SK-N-SH (cell line): ENCODE data around the gene EPHA6. TPM values are rescaled to one million over a fixed set of nuclear protein-coding genes. Genes with fewer than 3 reads are reported as not detected.

ENCODE experiments used
- CTCF ChIA-PET: fragments of 300-600, 350-600 bp; formaldehyde crosslinking; extraction: SDS; loops from one replicate; lab custom pipeline; 2021; lab: Yijun Ruan, JAX
- POLR2A ChIA-PET: fragments of 350-600 bp; sonication (Branson Sonifier 250); formaldehyde crosslinking; extraction: SDS; loops from one replicate; lab custom pipeline; 2020; ENCODE audit warnings: antibody characterized with exemption, inconsistent platforms; lab: Yijun Ruan, JAX
- DNase-seq: peaks from one replicate; pipeline ENCODE4 v3.0.0; 2012
- H2AFZ ChIP-seq: fragments of 200-600 bp; sonication (generic); 2 replicates; pipeline ENCODE4 v1.8.1; 2016; ENCODE audit warnings: antibody characterized with exemption, mild to moderate bottlenecking, low read depth
- H3F3A ChIP-seq: fragments of 200-600 bp; sonication (generic); replicated peaks from 2 replicates; pipeline ENCODE3; 2016; ENCODE audit warnings: antibody characterized with exemption, mild to moderate bottlenecking; ENCODE audit not compliant: insufficient read depth
- H3K27ac ChIP-seq, 2 experiments: fragments of 200-500 bp in 1 of 2; fragments of 200-600 bp in 1 of 2; sonication (Bioruptor generic) in 1 of 2; sonication (generic), shearing (Covaris generic) in 1 of 2; 2 replicates each; pipeline versions ENCODE4 v1.5.1 to v1.6.1; 2014 to 2016; ENCODE audit warnings: low read depth in 2 of 2, inconsistent platforms in 1 of 2, low read length in 1 of 2, mild to moderate bottlenecking in 1 of 2, mixed read lengths in 1 of 2
- H3K27me3 ChIP-seq: fragments of 200-600 bp; sonication (generic), shearing (Covaris generic); 2 replicates; pipeline ENCODE4 v1.6.1; 2016; ENCODE audit warnings: mixed run types; ENCODE audit not compliant: insufficient read depth
- H3K36me3 ChIP-seq, 2 experiments: fragments of 200-500 bp in 1 of 2; fragments of 200-600 bp in 1 of 2; sonication (Bioruptor generic) in 1 of 2; sonication (generic) in 1 of 2; replicated peaks in 1 of 2; 2 replicates each; pipeline versions ENCODE3 to v1.5.1; 2014 to 2016; ENCODE audit warnings: low read length in 1 of 2, mild to moderate bottlenecking in 1 of 2; ENCODE audit not compliant: insufficient read depth in 2 of 2, control insufficient read depth in 1 of 2
- H3K4me1 ChIP-seq, 2 experiments: fragments of 200-500 bp in 1 of 2; fragments of 200-600 bp in 1 of 2; sonication (Bioruptor generic) in 1 of 2; sonication (generic), shearing (Covaris generic) in 1 of 2; 2 replicates each; pipeline versions ENCODE4 v1.5.1 to v1.6.1; 2014 to 2016; ENCODE audit warnings: low read depth in 1 of 2, low read length in 1 of 2, mixed run types in 1 of 2; ENCODE audit not compliant: insufficient read depth in 2 of 2, control insufficient read depth in 1 of 2
- H3K4me2 ChIP-seq: fragments of 200-600 bp; sonication (generic), shearing (Covaris generic); 2 replicates; pipeline ENCODE4 v1.6.1; 2017; ENCODE audit warnings: mixed run types
- H3K4me3 ChIP-seq, 2 experiments: fragments of 200-500 bp in 1 of 2; fragments of 200-600 bp in 1 of 2; sonication (Bioruptor generic) in 1 of 2; sonication (generic), shearing (Covaris generic) in 1 of 2; 2 replicates each; pipeline versions ENCODE4 v1.5.1 to v1.8.1; 2014 to 2016; ENCODE audit warnings: low read depth in 2 of 2, inconsistent platforms in 1 of 2, low read length in 1 of 2, mild to moderate bottlenecking in 1 of 2, mixed read lengths in 1 of 2, moderate library complexity in 1 of 2
- H3K79me2 ChIP-seq: fragments of 200-600 bp; sonication (generic); 2 replicates; pipeline ENCODE4 v1.8.1; 2017; ENCODE audit warnings: mild to moderate bottlenecking; ENCODE audit not compliant: insufficient read depth
- H3K9ac ChIP-seq: fragments of 200-600 bp; sonication (generic); 2 replicates; pipeline ENCODE4 v1.6.1; 2017; ENCODE audit warnings: mixed run types
- H3K9me2 ChIP-seq: fragments of 200-600 bp; sonication (generic); 2 replicates; pipeline ENCODE4 v1.6.1; 2017; ENCODE audit warnings: mixed run types
- H3K9me3 ChIP-seq: fragments of 200-600 bp; sonication (generic); 2 replicates; pipeline ENCODE4 v1.6.1; 2017; ENCODE audit warnings: mixed run types, mild to moderate bottlenecking, moderate library complexity
- H4K20me1 ChIP-seq: fragments of 200-600 bp; sonication (generic); 2 replicates; pipeline ENCODE4 v1.6.1; 2017; ENCODE audit warnings: mild to moderate bottlenecking, mixed run types; ENCODE audit not compliant: insufficient read depth
- FOXJ3 ChIP-seq: sonication (generic); formaldehyde crosslinking; IDR thresholded peaks from 2 replicates; pipeline ENCODE4 v1.5.1; 2020; ENCODE audit warnings: mild to moderate bottlenecking, missing genetic modification reagents
- FOXM1 ChIP-seq: IDR thresholded peaks from 2 replicates; pipeline ENCODE4 v1.4.0; 2012; ENCODE audit warnings: low read depth, mild to moderate bottlenecking
- GATA2 ChIP-seq: sonication (generic); formaldehyde crosslinking; IDR thresholded peaks from 2 replicates; pipeline ENCODE4 v1.5.0; 2020; ENCODE audit warnings: mild to moderate bottlenecking, missing genetic modification reagents
- MAX ChIP-seq: IDR thresholded peaks from 2 replicates; pipeline ENCODE4 v1.4.0; 2012; ENCODE audit warnings: low read depth
- MEF2A ChIP-seq: IDR thresholded peaks from 2 replicates; pipeline ENCODE4 v1.4.0; 2012; ENCODE audit warnings: low read depth, borderline replicate concordance
- MXI1 ChIP-seq: IDR thresholded peaks from 2 replicates; pipeline ENCODE4 v1.6.1; 2012; ENCODE audit warnings: mild to moderate bottlenecking, low read depth, low read length, improper control_type of control experiment
- NFIC ChIP-seq: IDR thresholded peaks from 2 replicates; pipeline ENCODE4 v1.4.0; 2012; ENCODE audit warnings: borderline replicate concordance
- RXRA ChIP-seq: IDR thresholded peaks from 2 replicates; pipeline ENCODE4 v1.4.0; 2012; ENCODE audit warnings: low read depth, mild to moderate bottlenecking, borderline replicate concordance
- SIN3A ChIP-seq: IDR thresholded peaks from 2 replicates; pipeline ENCODE4 v1.6.1; 2012; ENCODE audit warnings: low read depth, mild to moderate bottlenecking, low read length, moderate library complexity, borderline replicate concordance
- SMC3 ChIP-seq: IDR thresholded peaks from 2 replicates; pipeline ENCODE4 v1.6.1; 2012; ENCODE audit warnings: low read depth, low read length, improper control_type of control experiment
- TAF1 ChIP-seq: IDR thresholded peaks from 2 replicates; pipeline ENCODE4 v1.6.1; 2012; ENCODE audit warnings: low read depth, mild to moderate bottlenecking, low read length, moderate library complexity, borderline replicate concordance
- TEAD4 ChIP-seq: IDR thresholded peaks from 2 replicates; pipeline ENCODE4 v1.4.0; 2012; ENCODE audit warnings: mild to moderate bottlenecking, borderline replicate concordance; ENCODE audit not compliant: insufficient read depth
- YY1 ChIP-seq: IDR thresholded peaks from 2 replicates; pipeline ENCODE4 v1.4.0; 2012; ENCODE audit warnings: low read depth, mild to moderate bottlenecking
- ZBTB33 ChIP-seq: IDR thresholded peaks from 2 replicates; pipeline ENCODE4 v1.4.0; 2012; ENCODE audit warnings: low read depth, borderline replicate concordance
- WGBS: methylation state at CpG from one replicate; pipeline ENCODE4 v1.1.6; 2017; ENCODE audit warnings: low lambda C conversion rate; 5-methylcytosine and 5-hydroxymethylcytosine counted together
- polyA plus RNA-seq, 3 experiments: library from polyadenylated mRNA; depleted of rRNA; stranded (reverse); fragments of >200 nt; gene quantifications; 2 replicates each; pipeline ENCODE4 v1.2.3, GENCODE V29; 2012
- TF ChIP-seq, protein P1 (sequence below): IDR thresholded peaks from 2 replicates; pipeline ENCODE4 v1.6.1; 2012; ENCODE audit warnings: mild to moderate bottlenecking, low read depth, low read length, moderate library complexity
- TF ChIP-seq, protein P2 (sequence below): fragments of 200-600 bp; sonication (generic); IDR thresholded peaks from 2 replicates; pipeline ENCODE4 v1.6.1; 2017; ENCODE audit warnings: antibody characterized with exemption, mild to moderate bottlenecking, moderate library complexity

EPHA6 gene
- polyA plus RNA-seq, 1 of the 3 experiments (the other 2 are of a cell fraction), result not detected

- 2% methylated on average over 2 of the region's 2 CpGs for WGBS
- no peaks in the 10 kb centered on the region for H3K79me2 ChIP-seq
- no peaks in the 10 kb centered on the region for H3K4me1 ChIP-seq
- ChIA-PET POLR2A (no interaction called here), CTCF (interaction anchor here (0.9 to 1.1 kb wide), 2 partner anchors 169 to 530 kb away, joined by 3 to 4 read pairs; no protein-coding TSS in a partner anchor)
- DNase-seq, result no peak
- TF ChIP-seq TEAD4 (no peak), SIN3A (no peak), NFIC (no peak), MEF2A (no peak), FOXM1 (no peak), ZBTB33 (no peak), GATA2 (CRISPR knock-in tag) (no peak), MAX (no peak)
- no peak overlapping the region for H3K4me3 ChIP-seq
- H3F3A ChIP-seq, result no peaks in the 10 kb centered on the region
- H3K9ac ChIP-seq, result no peak overlapping the region
- no peak overlapping the region for H3K4me2 ChIP-seq
- H3K36me3 ChIP-seq, result no peaks in the 10 kb centered on the region
- no peaks in the 10 kb centered on the region for H3K9me3 ChIP-seq
- H3K27me3 ChIP-seq, result no peaks in the 10 kb centered on the region
- H3K9me2 ChIP-seq, result no peaks in the 10 kb centered on the region
- H2AFZ ChIP-seq, result no peak overlapping the region
- no peaks in the 10 kb centered on the region for H4K20me1 ChIP-seq
- H3K27ac ChIP-seq, result no peak overlapping the region
These were observed 375.4 kb downstream of the EPHA6 start for GRCh38 chr3:97189835-97190234.

GRCh38 chr3:97197083-97197482 lies 382.7 kb downstream of the EPHA6 start:
- no peaks in the 10 kb centered on the region for H3K36me3 ChIP-seq
- no peak overlapping the region for H3K27ac ChIP-seq
- H3K4me1 ChIP-seq, result no peaks in the 10 kb centered on the region
- H3K9ac ChIP-seq, result no peak overlapping the region
- POLR2A ChIA-PET, result no interaction called here
- CTCF ChIA-PET, result no interaction called here
- no peak for DNase-seq
- no peaks in the 10 kb centered on the region for H4K20me1 ChIP-seq
- no peaks in the 10 kb centered on the region for H3K27me3 ChIP-seq
- no peak overlapping the region for H3K4me2 ChIP-seq
- no peaks in the 10 kb centered on the region for H3F3A ChIP-seq
- TF ChIP-seq MXI1 (no peak), RXRA (no peak), MAX (no peak), TAF1 (no peak), FOXM1 (no peak), SMC3 (no peak), FOXJ3 (CRISPR knock-in tag) (no peak), TEAD4 (no peak), YY1 (no peak)
- TF ChIP-seq, protein P1, sequence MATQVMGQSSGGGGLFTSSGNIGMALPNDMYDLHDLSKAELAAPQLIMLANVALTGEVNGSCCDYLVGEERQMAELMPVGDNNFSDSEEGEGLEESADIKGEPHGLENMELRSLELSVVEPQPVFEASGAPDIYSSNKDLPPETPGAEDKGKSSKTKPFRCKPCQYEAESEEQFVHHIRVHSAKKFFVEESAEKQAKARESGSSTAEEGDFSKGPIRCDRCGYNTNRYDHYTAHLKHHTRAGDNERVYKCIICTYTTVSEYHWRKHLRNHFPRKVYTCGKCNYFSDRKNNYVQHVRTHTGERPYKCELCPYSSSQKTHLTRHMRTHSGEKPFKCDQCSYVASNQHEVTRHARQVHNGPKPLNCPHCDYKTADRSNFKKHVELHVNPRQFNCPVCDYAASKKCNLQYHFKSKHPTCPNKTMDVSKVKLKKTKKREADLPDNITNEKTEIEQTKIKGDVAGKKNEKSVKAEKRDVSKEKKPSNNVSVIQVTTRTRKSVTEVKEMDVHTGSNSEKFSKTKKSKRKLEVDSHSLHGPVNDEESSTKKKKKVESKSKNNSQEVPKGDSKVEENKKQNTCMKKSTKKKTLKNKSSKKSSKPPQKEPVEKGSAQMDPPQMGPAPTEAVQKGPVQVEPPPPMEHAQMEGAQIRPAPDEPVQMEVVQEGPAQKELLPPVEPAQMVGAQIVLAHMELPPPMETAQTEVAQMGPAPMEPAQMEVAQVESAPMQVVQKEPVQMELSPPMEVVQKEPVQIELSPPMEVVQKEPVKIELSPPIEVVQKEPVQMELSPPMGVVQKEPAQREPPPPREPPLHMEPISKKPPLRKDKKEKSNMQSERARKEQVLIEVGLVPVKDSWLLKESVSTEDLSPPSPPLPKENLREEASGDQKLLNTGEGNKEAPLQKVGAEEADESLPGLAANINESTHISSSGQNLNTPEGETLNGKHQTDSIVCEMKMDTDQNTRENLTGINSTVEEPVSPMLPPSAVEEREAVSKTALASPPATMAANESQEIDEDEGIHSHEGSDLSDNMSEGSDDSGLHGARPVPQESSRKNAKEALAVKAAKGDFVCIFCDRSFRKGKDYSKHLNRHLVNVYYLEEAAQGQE, result no peak
- TF ChIP-seq, protein P2, sequence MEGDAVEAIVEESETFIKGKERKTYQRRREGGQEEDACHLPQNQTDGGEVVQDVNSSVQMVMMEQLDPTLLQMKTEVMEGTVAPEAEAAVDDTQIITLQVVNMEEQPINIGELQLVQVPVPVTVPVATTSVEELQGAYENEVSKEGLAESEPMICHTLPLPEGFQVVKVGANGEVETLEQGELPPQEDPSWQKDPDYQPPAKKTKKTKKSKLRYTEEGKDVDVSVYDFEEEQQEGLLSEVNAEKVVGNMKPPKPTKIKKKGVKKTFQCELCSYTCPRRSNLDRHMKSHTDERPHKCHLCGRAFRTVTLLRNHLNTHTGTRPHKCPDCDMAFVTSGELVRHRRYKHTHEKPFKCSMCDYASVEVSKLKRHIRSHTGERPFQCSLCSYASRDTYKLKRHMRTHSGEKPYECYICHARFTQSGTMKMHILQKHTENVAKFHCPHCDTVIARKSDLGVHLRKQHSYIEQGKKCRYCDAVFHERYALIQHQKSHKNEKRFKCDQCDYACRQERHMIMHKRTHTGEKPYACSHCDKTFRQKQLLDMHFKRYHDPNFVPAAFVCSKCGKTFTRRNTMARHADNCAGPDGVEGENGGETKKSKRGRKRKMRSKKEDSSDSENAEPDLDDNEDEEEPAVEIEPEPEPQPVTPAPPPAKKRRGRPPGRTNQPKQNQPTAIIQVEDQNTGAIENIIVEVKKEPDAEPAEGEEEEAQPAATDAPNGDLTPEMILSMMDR, result no peak
- WGBS, result 11% methylated on average over 4 of the region's 4 CpGs
- no peaks in the 10 kb centered on the region for H3K9me2 ChIP-seq
- H3K79me2 ChIP-seq, result no peaks in the 10 kb centered on the region
- no peak overlapping the region for H2AFZ ChIP-seq
- H3K4me3 ChIP-seq, result no peak overlapping the region
- no peaks in the 10 kb centered on the region for H3K9me3 ChIP-seq
